ENCODE measurements around the gene MBIP.

DNA sequence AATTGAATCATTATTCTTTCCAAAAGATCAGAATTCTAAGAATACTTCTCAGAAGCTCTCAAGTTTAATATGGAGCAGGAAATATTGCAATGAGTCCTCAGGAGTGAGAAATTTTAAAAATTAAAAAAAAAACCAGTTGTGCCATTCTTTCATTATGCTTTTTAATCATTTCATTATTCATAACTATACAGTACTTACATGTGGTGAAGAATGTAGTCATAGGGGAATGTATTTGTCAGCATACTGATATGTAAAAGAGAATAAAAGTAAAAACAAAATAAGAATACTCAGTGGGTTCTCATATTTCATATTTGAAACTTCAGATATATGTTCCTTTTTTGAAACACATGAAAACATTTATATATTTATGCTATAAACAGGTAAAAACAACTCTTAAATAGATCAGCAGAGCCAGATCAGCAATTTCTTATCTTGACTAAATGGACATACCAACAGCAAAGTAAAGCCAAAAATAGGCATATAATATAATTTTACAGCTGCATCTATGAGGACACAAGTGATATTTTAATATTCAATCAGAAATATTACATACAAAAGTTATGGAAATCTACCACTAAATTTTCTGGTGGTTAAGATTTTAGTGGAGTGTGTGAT lies 19.9 kb upstream of the MBIP start:
- TF ChIP-seq CTCF (IDR thresholded peaks at IDR 0.05), result no peak
- TF ChIP-seq POLR2A (IDR thresholded peaks at IDR 0.05), result no peak

Data from heart left ventricle (tissue), 13 donors.